Measurements from ENCODE around the gene GDI1. TPM values are rescaled to one million over a fixed set of nuclear protein-coding genes. Genes with fewer than 3 reads are reported as not detected.

GDI1 gene
- total RNA-seq, 1 donor from 2014 or later, result 210 TPM

- no peak overlapping the region for H3K27ac Mint-ChIP-seq (ENCODE audit: unreplicated experiment)
- H3K4me1 Mint-ChIP-seq, result no peaks in the 10 kb centered on the region
- no peaks in the 10 kb centered on the region for H3K27me3 Mint-ChIP-seq (ENCODE audit: low read depth)
- no peak overlapping the region for H3K4me3 Mint-ChIP-seq
- H3K9me3 Mint-ChIP-seq, result no peaks in the 10 kb centered on the region
- TF ChIP-seq CTCF (conservative IDR thresholded peaks at IDR 0.05), result no peak
- peaks cover 3% of the 10 kb centered on the region for H3K36me3 Mint-ChIP-seq (ENCODE audit: low read depth)
- no peak for DNase-seq (ENCODE audit: low read depth, low spot score)
Observed at GRCh38 chrX:154417157-154417556, 19.8 kb upstream of the GDI1 start.

GRCh38 chrX:154419189-154419588 is 17.8 kb upstream of the GDI1 start:
- H3K27ac Mint-ChIP-seq (ENCODE audit: unreplicated experiment), result no peak overlapping the region

GRCh38 chrX:154419688-154420401 is 17.1 kb upstream of the GDI1 start:
- Mint-ChIP-seq H3K4me1 (peaks cover 8% of the 10 kb centered on the region), H3K9me3 (no peaks in the 10 kb centered on the region), H3K4me3 (no peak overlapping the region), H3K27ac (ENCODE audit: unreplicated experiment) (no peak overlapping the region), H3K36me3 (ENCODE audit: low read depth) (peaks cover 3% of the 10 kb centered on the region), H3K27me3 (ENCODE audit: low read depth) (no peaks in the 10 kb centered on the region)
- no peak for DNase-seq (ENCODE audit: low read depth, low spot score)
- TF ChIP-seq CTCF (conservative IDR thresholded peaks at IDR 0.05), result no peak

More at GRCh38 chrX:154419189-154419588, 17.8 kb upstream of the GDI1 start:
- TF ChIP-seq CTCF (conservative IDR thresholded peaks at IDR 0.05), result no peak
- no peaks in the 10 kb centered on the region for H3K9me3 Mint-ChIP-seq
- H3K4me1 Mint-ChIP-seq, result peaks cover 4% of the 10 kb centered on the region
- H3K4me3 Mint-ChIP-seq, result no peak overlapping the region
- peaks cover 3% of the 10 kb centered on the region for H3K36me3 Mint-ChIP-seq (ENCODE audit: low read depth)
- no peak for DNase-seq (ENCODE audit: low read depth, low spot score)
- no peaks in the 10 kb centered on the region for H3K27me3 Mint-ChIP-seq (ENCODE audit: low read depth)

- Mint-ChIP-seq H3K9me3 (no peaks in the 10 kb centered on the region), H3K36me3 (ENCODE audit: low read depth) (peaks cover under 1% of the 10 kb centered on the region), H3K27ac (ENCODE audit: unreplicated experiment) (no peak overlapping the region)
Observed at GRCh38 chrX:154420402-154420756, 16.6 kb upstream of the GDI1 start.

GRCh38 chrX:154426916-154427770 is 9.8 kb upstream of the GDI1 start:
- Mint-ChIP-seq H3K36me3 (ENCODE audit: low read depth) (peaks cover 10% of the 10 kb centered on the region), H3K27ac (ENCODE audit: unreplicated experiment) (no peak overlapping the region), H3K4me1 (peaks cover 28% of the 10 kb centered on the region), H3K27me3 (ENCODE audit: low read depth) (no peaks in the 10 kb centered on the region), H3K9me3 (no peaks in the 10 kb centered on the region), H3K4me3 (peak overlapping the region; percentile 64)
- no peak for TF ChIP-seq CTCF (conservative IDR thresholded peaks at IDR 0.05)
- DNase-seq (ENCODE audit: low read depth, low spot score), result no peak

More at GRCh38 chrX:154420402-154420756, 16.6 kb upstream of the GDI1 start:
- DNase-seq (ENCODE audit: low read depth, low spot score), result no peak
- Mint-ChIP-seq H3K4me1 (peaks cover 8% of the 10 kb centered on the region), H3K4me3 (no peak overlapping the region), H3K27me3 (ENCODE audit: low read depth) (no peaks in the 10 kb centered on the region)
- no peak for TF ChIP-seq CTCF (conservative IDR thresholded peaks at IDR 0.05)

Data from neural crest cell (in vitro differentiated cells).